Left hindlimb (tissue), 1 donor: Measurements from ENCODE around the gene KRT86.

Experiments used
- DNase-seq: peaks from one replicate; pipeline ENCODE4 v3.0.0-alpha.2; 2018

Gene KRT86

DNA sequence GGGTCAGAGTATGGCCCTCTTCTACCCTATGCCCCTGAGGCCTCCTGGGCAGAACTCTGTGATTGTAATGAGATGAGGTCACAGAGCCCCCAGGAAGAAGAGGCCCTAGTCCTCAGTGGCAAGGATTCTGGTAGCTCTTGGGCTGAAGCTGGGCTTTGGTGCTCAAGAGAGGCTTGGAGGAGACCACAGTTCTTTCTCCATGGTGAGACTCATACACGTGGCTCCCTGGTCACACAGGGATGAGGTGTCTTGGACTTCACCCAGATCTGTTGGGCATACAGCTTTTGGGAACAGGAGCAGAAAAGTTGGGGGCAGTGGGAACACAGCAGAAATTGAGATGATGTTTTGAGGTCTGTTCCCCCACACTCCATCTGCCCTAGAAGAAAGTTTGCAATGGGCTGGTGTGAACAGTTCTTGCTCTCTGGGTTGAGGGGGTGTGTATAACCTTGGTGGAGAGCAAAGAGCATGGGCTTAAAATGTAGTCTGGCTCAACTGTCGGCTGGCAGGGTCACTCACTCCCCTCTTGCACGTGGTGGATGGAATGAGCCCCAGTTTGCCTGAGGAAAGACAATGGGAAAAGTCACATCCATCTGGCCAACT, at the start of gene KRT86:
KRT86 (plus strand) TSS at position 125 of the 600 bp plus-strand sequence. CDS start 27,272 bp downstream, outside the sequence.
- no peak for DNase-seq

DNA sequence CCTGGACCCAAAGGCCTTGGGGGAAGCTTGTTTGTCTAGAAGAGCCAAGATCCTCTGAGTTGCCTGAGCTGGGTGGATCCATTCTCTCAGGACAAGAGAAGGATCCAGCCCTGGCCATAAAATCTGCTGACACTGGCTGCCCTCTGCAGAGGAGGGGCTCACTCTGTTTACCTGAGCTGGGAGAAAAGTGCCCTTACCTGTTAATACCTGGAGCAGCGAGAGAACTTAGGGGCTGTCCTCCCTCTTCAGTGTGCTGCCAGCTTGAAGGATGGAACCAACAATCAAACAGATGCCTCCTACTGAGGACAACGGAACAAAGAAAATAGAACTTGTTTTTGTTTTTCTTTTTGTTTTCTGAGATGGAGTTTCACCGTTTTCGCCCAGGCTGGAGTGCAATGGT, 48.7 kb upstream of the KRT86 start:
- DNase-seq: no peak

DNA sequence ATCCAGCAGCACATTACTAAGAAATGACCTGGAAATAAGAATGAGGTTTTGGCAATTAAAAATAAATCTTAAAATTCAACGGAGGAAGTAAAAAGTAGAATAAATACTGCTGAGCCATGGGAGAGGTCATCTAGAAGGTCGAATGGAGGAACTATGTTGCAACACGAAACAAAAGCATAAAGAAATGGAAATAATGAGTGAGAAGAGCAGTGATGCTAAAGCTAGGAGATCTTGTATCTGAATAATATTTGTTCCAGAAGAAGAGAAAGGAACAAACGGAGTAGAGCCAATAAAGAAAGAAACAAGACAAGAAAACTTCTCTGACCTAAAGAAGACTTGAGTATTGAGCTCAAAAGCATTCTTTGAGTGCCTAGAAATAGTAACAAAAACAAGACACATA, 48.0 kb upstream of the KRT86 start:
- DNase-seq: no peak

DNA sequence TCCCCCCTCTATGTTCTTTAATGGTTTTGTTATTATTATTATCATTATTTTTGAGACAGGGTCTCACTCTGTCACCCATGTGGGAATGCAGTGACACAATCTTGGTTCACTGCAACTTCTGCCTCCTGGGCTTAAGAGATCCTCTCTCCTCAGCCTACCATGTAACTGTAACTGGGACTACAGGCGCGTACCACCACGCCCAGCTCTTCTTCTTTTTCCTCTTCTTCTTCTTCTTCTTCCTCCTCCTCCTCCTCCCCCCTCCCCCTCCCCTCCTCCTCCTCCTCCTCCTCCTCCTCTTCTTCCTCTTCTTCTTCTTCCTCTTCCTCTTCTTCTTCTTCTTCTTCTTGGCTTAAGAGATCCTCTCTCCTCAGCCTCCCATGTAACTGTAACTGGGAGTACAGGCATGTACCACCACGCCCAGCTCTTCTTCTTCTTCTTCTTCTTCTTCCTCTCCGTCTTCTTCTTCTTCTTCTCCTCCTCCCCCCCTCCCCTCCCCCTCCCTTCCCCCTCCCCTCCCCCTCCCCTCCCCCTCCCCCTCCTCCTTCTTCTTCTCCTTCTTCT, 46.8 kb upstream of the KRT86 start:
- DNase-seq: no peak

DNA sequence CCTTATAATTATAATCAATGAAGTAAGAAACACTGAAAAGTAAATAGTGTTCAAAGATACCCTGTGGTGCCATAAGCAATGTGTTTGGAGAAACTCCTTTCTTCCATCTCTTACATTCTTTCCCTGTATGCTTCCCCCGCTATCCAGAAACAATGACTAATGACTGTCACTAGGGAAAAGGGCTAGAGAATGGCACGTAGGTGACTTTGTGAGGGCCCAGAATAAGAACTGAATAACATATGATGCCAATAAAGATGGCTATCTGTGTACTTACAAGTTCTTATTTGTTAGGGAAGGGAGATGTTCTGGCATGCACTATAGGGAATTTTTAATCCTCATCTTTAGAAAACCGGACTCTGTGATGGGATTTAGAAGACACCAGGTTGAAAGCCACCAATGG, 46.1 kb upstream of the KRT86 start:
- no peak for DNase-seq

DNA sequence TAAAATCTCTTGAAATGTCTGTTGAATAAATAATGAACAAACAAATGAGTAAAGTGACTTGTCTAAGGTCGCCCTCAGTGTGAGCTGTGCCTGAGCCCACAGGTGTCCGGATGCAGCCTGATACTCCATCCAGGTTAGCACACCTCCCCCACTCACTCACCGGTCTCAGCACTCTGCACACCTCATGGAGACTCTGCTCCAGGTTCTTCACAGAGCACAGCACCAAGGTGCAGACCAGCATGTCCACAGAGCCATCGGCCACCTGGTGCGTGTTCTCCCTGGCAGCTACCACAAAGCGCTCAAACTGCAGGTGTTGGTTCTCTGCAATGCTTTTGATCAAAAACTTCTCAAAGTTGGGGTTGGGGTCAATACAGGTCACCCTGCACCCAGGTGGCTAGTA, 45.5 kb upstream of the KRT86 start:
- DNase-seq: no peak

DNA sequence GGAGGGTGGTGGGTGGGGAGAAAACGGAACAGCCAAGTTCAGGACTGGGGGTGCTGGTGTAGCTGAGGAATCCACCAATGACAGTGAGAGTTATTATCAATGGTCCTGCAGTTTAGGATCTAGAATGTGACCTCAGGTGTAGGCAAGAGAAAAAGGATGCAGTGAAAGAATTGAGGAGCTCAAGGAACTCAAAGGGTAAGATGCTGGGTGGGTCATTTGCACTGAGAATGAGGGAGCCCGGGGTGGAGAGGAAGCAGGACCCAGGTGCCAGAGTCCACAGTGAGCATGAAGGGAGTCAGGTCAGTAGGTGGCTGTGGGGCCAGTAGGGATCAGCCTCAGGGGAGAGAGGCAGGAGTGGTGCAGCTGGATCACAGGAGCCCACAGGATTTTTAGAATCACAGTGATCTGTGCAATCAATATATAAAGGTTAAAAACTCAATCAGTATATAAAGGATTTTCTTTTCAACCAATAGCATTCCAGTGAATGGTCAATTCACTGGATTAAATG, 44.6 kb upstream of the KRT86 start:
- no peak for DNase-seq

DNA sequence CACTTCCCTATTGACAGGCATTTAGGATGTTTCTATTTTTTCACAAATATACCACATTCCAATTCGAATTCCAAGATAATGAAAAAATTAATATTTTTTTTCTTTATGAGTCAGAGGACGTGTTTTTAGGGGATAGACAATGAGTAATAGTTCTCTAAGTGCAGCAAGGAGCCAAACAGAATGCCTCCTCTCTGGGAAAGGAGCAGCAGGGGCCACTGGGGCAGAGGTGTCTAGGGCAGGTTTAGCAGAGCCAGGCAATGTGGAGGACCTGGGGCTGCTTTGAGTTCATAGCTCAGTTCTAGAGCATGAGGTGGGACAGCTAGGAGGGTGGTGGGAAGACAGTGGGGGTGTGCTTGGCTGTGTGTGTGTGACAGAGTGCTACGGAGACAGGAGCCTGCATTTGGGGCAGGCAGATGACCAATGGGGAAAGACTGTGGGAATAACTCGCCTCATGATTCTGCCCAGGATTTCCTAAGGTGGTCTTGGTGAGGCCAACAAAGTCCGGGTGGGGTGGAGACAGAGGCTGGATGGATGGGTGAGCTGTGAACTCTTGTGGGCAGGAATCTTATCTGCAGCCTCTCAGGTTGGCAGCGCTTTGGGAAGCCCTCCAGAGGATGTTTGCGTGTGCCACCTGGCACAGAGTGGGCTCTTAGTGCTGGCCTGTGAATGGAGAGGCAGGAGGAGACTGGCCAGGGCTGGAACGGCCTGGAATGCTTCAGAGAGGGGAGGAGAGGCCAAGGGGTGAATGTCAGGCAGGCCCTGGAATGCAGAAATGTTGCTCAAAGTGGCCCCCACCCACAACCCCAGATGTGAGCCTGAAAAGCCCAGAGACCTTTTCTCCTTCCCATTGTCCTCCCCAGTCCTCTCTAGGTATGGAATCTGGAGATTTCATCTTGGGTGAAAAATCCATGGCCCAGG, 43.8 kb upstream of the KRT86 start:
- no peak for DNase-seq

DNA sequence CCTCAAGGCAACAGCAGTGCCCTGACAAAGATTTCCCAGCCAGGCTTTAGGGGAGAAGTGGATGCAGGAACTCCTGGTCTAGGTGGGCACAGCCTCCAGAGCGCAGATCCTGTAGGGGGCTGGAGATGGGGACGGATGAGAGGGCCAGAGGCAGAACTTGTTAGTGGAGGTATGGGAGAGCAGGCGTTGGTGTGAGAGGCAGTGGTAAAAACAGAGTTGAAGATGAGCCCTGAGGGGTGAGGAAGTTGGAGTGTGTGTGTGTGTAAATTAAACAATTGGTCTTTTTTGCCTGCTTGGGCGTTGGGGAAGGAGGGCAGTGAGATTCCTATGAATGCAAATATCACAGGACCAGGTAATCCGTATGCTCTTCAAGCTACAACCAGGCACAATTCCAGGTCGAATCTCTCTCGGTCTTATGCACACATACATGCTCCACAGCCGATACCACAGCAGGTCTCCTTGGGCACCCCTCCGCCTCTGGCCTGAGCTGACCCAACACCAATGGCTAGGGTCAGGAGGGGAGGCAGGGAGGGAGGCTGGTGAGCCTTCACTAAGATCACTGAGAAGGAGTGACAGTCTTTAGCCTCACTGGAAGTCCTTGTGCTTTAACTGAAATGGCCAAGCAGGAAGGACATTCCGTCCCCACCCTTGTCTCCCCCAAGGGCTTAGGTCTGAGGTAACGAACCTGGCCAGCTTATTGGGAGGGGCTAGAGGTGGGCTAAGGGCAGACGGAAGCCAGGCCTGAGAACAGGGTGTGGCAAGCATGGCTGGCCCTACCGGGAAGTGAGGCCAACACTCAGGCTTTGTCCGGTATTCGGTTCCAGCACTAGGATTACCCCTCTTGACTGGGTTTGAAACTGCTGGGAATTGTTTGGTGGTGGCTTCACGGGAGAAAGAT, 42.9 kb upstream of the KRT86 start:
- DNase-seq: no peak

DNA sequence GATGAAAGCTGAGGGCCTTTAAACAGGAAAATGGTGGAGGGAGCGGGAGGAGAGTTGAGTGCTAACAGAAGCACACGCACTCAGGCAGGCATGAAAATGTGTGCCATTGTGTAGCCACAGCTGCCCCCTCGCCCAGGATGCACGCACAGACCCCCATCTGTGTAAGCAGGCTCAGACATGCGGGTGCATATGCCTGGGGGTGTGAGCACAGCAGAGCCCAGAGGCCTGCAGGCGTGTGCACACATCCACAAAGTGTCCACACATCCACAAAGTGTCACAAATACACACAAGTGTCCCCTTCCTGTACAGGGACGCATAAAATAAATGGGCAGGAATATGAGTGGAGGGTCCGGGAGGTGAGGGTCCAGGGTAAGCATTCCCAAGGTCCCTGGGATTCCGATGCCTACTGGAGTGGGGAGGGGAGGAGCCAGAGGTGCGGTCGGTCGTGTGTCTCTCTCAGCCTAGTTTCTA, 42.2 kb upstream of the KRT86 start:
- DNase-seq: no peak

DNA sequence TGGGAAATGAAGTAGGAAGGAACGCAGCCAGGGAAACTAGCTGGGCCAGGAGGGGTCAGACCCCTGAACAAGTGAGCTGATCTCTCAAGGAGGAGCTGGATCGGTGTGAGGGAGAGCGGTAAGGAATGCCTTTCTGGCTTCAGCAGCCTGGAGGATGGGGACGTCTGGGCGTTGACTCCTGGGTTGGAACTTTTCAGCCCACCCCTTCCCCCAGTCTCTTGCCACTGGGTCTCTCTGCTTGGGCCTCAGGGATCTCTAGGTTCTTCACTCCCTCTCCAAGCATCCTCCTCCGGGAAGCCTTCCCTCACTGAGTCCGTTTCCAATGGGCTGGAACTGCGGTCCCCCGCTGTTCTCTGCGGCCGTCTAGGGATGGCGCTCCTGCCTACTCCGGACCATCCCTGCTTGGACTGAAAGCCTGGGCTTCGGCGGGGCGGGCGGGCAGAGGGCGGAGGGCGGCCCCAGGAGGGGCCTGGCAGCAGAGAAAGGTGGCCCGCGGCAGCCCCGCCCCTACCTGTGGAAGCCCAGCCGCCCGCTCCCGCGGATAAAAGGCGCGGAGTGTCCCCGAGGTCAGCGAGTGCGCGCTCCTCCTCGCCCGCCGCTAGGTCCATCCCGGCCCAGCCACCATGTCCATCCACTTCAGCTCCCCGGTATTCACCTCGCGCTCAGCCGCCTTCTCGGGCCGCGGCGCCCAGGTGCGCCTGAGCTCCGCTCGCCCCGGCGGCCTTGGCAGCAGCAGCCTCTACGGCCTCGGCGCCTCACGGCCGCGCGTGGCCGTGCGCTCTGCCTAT, 41.6 kb upstream of the KRT86 start, which contains the start of gene KRT7:
KRT7 (plus strand) TSS at position 570 of the 788 bp plus-strand sequence; CDS start at position 624, 54 bp downstream.
- no peak for DNase-seq

DNA sequence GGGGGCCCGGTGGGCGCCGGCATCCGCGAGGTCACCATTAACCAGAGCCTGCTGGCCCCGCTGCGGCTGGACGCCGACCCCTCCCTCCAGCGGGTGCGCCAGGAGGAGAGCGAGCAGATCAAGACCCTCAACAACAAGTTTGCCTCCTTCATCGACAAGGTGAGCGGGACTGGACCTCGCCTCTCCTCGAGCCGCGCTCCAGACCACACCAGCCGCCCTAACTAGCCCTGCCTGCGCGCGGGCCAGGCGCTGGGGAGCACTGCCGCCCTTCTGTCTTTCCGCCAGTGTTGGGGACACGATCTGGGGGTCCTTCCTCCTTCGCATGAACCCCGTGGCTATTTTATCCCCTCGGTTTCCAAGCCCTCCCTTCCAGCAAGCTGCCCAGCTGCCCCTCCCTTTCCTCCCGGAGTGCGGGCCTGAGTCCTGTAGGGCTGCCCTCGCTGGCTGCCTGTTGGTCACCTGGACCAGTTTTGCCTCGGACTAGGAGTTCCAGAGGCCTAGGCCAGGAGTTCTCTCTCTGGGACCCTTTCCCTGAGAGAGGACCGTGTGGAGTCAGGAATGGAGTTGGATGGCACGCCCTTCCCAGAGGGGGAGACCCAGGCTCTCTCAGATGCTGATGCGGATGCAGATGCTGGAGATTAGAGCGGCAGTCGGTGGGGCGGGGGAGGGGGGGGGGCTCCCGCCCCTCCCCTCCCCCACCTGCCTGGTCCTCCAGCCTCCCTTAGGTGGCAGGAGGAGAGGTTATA, 40.8 kb upstream of the KRT86 start:
- no peak for DNase-seq

DNA sequence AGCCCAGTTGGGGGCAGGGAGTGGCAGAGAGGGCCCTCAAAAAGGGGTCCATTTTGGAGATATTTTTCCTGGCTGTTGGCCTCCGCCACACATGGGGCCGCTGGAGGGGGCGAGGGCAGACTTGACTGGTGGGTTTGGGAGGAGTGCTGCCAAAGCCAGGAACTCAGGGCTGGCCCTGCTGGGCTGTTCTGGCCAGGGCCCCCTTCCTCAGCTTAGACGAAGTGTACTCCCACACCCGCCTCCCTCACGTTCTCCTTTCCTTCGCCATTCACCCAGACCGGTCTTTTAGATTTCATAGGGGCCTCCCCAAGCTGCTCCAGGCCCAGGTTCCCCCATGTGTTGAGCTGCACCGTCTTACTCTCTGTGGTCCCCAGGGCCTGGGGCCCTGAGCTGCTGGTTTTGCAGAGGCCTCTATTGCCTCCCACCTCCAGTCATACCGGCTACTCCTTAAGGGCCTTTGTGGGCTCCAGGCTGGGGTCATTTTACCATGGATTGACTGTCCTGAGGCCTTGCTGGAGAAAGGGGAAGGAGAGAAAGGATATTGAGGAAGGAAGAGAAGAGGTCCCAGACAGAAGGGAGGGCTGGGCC, 40.1 kb upstream of the KRT86 start:
- DNase-seq: no peak

DNA sequence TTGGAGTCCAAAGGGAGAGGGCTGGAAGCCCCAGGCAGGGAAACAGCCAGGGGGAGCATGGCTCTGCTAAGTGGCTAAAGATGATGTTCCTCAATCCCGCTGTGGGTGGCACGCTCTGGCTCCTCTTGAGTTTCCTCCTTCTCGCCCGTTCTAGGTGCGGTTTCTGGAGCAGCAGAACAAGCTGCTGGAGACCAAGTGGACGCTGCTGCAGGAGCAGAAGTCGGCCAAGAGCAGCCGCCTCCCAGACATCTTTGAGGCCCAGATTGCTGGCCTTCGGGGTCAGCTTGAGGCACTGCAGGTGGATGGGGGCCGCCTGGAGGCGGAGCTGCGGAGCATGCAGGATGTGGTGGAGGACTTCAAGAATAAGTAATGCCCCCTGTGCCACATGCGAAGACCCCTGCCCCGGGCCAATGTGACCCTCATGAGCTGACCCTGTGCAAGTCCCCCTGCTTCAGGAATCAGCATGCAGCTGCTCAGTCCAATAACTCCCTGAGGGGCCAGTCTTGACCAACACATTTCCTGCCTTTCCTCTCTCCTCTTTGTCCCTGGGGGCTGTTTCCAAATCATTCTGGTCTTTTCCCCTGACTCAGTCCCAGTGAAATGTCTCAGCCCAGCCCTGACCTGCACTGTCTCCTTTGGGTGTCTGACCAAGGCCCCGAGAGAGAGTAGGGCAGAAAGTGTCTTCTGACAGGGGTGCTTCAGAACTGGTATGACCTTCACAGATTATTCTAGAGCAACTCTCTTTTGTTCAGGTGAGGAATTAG, 39.3 kb upstream of the KRT86 start:
- no peak for DNase-seq

DNA sequence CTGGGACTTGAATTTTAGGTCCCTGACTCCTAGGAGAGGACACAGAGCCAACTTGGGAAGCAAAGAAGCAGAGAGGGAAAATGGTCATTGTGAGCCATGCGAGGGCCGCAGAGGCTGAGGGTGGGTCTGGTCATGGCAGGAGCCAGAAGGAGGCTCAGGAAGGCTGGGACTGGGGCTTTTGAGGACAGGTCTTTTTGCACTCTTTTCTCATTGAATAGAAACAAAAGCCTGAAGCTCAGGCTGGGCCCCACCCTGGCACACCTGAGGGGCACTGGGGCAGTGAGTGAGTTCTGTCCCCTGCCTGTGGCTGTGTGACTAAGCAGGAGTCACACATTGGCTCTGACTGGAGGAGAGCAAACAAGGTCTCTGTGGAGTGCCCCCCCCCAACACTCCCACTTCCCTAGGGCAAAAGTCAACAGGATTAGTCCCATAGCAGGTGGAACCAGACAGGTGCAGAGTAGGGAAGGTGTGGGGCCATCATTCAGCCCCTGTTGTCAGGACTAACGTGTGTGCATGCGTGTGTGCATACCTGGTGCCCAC, 38.6 kb upstream of the KRT86 start:
- DNase-seq: no peak

DNA sequence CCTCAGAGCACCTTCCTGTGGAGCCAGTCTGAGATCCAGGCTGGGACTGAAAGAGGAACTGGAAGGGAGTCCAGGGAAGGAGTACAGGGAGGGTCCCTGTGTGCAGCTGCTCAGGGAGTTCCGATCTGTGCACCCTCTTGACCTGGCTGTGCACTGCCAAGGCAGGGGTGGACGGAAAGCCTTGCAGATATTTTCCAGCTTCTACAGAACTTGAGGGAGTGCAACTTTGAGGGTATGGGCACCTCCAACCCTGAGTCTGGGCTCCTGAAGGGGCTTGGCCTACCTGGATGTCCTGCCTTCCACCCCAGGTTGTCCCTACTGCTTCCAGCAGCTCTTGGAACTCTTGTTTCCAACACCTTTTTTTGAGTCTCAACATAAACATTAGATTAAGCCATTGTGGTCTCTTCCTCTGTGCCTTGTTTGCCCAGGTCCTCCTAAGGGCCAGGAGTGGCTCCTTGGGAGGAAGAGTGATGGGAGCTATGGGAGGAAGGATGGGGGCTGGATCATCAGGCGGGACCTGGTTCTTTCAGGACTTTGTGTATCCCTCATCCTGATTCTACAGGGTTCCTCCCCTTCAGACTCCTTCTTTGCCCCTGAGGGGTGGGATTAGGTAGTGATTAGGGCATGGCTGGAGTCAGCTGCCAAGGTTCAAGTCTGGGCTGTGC, 37.9 kb upstream of the KRT86 start:
- DNase-seq: no peak

DNA sequence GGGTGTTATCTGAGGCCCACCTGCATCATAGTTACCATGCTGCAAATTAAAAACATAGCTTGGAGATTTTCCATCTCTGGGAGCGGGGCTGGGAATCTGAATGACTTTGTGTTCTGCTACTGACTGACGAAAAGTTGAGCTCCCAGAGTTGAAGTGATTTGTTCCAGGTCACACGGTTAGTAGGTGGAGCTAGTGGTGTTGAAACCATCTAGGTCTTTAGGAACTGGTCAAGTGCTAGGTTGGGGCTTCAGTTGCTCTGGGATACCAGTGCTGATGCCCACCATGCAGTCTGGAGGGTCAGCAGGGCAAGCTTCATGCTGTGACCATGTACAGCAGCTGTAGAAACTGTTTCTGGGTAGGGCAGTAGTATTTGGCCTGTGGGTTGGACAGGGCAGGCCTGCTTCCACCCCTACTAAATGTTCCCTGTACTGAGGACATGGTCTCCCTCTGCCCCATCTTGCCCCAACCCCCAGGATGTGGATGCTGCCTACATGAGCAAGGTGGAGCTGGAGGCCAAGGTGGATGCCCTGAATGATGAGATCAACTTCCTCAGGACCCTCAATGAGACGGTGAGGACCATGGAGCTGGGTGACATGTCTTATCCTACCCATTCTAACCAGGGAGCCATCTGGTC, 36.1 kb upstream of the KRT86 start:
- no peak for DNase-seq

DNA sequence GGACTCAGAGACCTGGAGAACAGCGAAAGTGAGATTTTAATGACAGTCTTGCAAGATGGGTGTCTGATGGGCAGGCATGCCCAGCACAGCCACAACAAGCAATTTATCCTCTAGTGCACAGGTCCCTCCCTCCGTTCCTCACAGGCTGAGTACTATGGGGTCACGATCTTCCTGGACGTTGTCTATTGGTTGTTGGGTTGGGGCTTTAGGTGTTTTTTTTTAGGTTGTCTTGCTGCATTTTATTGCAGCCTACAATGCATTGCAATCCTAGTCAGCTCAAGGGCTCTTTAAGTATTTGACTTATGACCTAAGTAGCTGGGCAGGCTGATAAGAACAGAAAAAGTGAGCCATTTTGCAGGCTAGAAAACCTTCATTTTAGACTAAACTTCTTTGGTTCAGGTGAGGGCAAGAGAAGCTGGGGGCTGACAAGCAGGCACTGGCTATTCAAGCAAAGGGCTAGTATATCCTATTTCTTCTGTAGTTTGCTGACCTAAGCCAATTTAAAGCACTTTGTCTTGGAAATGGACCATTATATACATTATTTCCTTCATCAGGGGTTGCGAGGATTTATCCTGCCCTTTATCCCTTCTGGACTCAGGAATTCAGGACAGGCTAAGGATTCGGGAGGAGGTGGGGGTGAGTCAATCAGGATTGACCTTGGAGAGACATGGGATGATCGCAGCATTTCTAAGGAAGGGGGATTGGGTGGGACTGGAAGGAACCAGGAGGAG, 35.4 kb upstream of the KRT86 start:
- no peak for DNase-seq
